Measurements from ENCODE around the gene ZNF189. TPM values are rescaled to one million over a fixed set of nuclear protein-coding genes. Genes with fewer than 3 reads are reported as not detected.

The ZNF189 gene
- total RNA-seq, 4 donors from 2014 or later: 22.3 to 24.7 (median 24.2) TPM

DNA sequence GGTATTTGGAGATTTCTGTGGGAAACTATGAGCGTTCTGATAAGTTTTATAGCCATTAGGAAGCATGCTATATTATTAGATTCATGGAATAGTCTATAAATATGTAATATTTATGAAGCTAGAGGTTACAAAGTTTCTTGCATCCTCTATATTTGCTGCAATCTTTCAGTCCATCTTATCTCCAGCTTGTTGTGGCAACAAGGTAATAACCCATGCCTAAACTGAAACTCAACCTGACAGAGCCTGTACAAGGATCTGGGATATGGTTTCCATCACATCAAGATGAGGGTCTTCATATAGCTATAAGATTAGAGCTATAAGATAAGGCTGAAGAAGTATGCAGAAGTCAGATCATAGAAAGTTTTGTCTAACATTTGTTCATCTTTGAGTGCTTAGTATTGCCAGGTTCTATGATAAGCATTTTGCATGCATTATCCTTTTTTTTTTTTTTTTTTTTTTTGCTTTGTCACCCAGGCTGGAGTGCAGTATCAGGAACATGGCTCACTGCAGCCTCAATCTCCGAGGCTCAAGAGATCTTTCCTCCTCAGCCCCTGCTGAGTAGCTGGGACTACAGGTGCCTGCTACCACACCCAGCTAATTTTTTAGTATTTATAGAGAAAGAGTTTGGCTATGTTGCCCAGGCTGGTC lies 28.6 kb upstream of the ZNF189 start:
- no peak overlapping the region for H3K4me3 ChIP-seq
- H3K36me3 ChIP-seq: no peaks in the 10 kb centered on the region
- H3K27ac ChIP-seq: no peak overlapping the region
- H3K4me1 ChIP-seq: no peaks in the 10 kb centered on the region
- WGBS, 2 donors: 76 to 78% methylated on average over 2 of the region's 2 CpGs
- TF ChIP-seq POLR2A (IDR thresholded peaks at IDR 0.05): no peak
- TF ChIP-seq CTCF (IDR thresholded peaks at IDR 0.05): no peak
- no peak for TF ChIP-seq EP300 (IDR thresholded peaks at IDR 0.05)
- H3K27me3 ChIP-seq: no peaks in the 10 kb centered on the region
- DNase-seq (ENCODE audit: low spot score in 2 of 2): no peak
- no peaks in the 10 kb centered on the region for H3K9me3 ChIP-seq

- TF ChIP-seq CTCF (IDR thresholded peaks at IDR 0.05) (no peak), EP300 (IDR thresholded peaks at IDR 0.05) (no peak), POLR2A (IDR thresholded peaks at IDR 0.05) (no peak)
- H3K4me1 ChIP-seq: no peaks in the 10 kb centered on the region
- no peak for DNase-seq (ENCODE audit: low spot score in 2 of 2)
- no peaks in the 10 kb centered on the region for H3K36me3 ChIP-seq
- no peaks in the 10 kb centered on the region for H3K27me3 ChIP-seq
- no peak overlapping the region for H3K4me3 ChIP-seq
- WGBS, 2 donors: 95% methylated on average over 3 of the region's 3 CpGs
- H3K27ac ChIP-seq: no peak overlapping the region
- H3K9me3 ChIP-seq: no peaks in the 10 kb centered on the region
Measured at GRCh38 chr9:101371813-101372212, 26.8 kb upstream of the ZNF189 start.

DNA sequence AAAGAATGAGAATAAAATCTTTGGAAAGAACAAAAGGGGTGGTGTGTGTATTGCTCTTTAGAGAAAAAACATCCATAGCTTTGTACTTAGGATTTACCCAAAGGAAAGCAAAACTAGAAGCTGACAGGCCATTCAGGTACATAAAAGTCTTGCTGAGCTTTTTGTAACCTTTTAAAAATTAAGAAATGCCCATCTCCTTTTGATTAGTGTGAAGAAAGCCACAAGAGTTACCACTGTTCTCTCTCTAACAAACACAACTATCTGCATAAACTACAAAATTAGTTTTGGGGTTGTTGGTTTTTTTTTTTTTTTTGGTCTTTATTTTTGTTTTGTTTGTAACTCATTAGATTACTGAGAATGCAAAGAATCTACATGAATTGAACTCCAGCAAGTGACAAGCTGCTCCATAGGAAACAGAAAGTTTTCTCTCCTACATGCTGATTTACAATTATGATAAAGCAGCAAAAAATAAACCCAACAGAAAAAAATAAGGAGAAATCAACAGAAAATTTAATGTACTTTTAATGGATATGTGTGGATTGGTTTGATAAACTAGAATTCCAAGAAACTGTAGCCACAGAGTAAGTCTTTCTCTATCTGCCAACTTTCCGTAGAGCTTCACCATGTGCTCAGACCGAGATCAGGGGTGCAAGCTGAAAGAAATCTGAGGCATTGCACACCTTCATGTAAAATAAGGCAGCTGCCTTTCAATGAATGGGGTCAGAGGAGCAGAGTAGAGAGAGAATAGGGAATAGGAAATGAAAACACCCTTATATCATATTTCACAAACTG lies 26.1 kb upstream of the ZNF189 start:
- no peak for TF ChIP-seq POLR2A (IDR thresholded peaks at IDR 0.05)
- no peak for TF ChIP-seq EP300 (IDR thresholded peaks at IDR 0.05)
- no peak for TF ChIP-seq CTCF (IDR thresholded peaks at IDR 0.05)
- 31 to 37% methylated on average over 2 of the region's 2 CpGs for WGBS, 2 donors
- no peaks in the 10 kb centered on the region for H3K27me3 ChIP-seq
- no peaks in the 10 kb centered on the region for H3K4me1 ChIP-seq
- no peak overlapping the region for H3K27ac ChIP-seq
- no peaks in the 10 kb centered on the region for H3K9me3 ChIP-seq
- no peak for DNase-seq (ENCODE audit: low spot score in 2 of 2)
- H3K4me3 ChIP-seq: no peak overlapping the region
- no peaks in the 10 kb centered on the region for H3K36me3 ChIP-seq

GRCh38 chr9:101375546-101375945 lies 23.1 kb upstream of the ZNF189 start:
- no peaks in the 10 kb centered on the region for H3K9me3 ChIP-seq
- H3K27me3 ChIP-seq: no peaks in the 10 kb centered on the region
- WGBS, 2 donors: 92 to 94% methylated on average over 12 of the region's 12 CpGs
- no peak overlapping the region for H3K27ac ChIP-seq
- no peak overlapping the region for H3K4me3 ChIP-seq
- no peak for DNase-seq (ENCODE audit: low spot score in 2 of 2)
- no peaks in the 10 kb centered on the region for H3K36me3 ChIP-seq
- TF ChIP-seq CTCF (IDR thresholded peaks at IDR 0.05) (no peak), EP300 (IDR thresholded peaks at IDR 0.05) (no peak), POLR2A (IDR thresholded peaks at IDR 0.05) (no peak)
- H3K4me1 ChIP-seq: no peaks in the 10 kb centered on the region

DNA sequence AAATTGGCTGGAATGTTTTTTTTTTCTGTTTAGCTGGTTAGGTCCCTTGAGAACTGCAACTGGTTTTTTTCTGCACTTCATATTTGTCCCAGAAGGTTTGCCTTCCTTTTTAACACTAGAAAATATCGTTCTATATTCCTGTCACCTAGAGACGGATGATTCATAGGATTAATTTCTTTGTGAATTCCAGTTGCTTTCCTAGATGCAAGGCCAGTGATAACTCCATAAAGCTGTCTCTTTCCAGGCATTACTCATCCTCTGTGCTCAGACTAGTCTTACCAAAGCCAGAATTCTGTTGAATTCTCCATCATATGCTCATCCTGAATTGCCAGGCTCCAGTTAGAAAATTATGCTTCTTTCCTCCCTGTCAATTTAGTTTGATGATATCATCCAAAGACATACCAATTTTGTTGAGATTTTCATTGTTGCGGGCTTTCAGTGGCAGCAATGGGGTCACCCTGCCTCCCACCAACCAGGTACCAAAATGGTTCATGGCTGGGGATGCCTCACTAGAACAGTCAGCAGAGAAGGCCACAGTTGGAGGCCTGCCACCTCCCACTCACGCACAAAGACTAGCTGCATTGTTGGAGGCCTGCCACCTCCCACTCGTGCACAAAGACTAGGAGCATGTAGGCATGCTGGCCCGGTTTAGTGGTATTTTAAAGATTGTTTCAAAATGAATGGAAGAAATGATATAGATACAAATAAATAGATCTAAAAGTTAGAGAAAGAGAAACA lies 22.4 kb upstream of the ZNF189 start:
- no peaks in the 10 kb centered on the region for H3K27me3 ChIP-seq
- no peaks in the 10 kb centered on the region for H3K9me3 ChIP-seq
- TF ChIP-seq EP300 (IDR thresholded peaks at IDR 0.05) (peak in 1 of 2 donors; percentile 15), CTCF (IDR thresholded peaks at IDR 0.05) (no peak)
- no peak overlapping the region for H3K4me3 ChIP-seq
- WGBS, 2 donors: 47 to 54% methylated on average over 6 of the region's 6 CpGs
- no peaks in the 10 kb centered on the region for H3K36me3 ChIP-seq
- no peak overlapping the region for H3K27ac ChIP-seq
- no peak for DNase-seq (ENCODE audit: low spot score in 2 of 2)
- H3K4me1 ChIP-seq: no peaks in the 10 kb centered on the region

All from tibial nerve (tissue), 4 donors.